GM23248 (cell line): ENCODE data around the gene ENTREP3. TPM values are rescaled to one million over a fixed set of nuclear protein-coding genes. Genes with fewer than 3 reads are reported as not detected.

Source experiments
- DNase-seq: peaks from one replicate; pipeline ENCODE4 v3.0.0-alpha.2; 2015
- H2AFZ ChIP-seq: fragments of 200-600 bp; sonication (generic); 2 replicates; pipeline ENCODE4 v1.6.1; 2016; ENCODE audit warnings: antibody characterized with exemption
- H3F3A ChIP-seq: fragments of 200-600 bp; sonication (generic); 2 replicates; pipeline ENCODE4 v1.6.1; 2016; ENCODE audit warnings: mild to moderate bottlenecking, antibody characterized with exemption, mixed run types; ENCODE audit not compliant: insufficient read depth
- H3K27ac ChIP-seq: fragments of 200-600 bp; sonication (generic); 2 replicates; pipeline ENCODE4 v1.5.1; 2016; ENCODE audit warnings: mild to moderate bottlenecking
- H3K27me3 ChIP-seq: fragments of 200-600 bp; sonication (generic); replicated peaks from 2 replicates; pipeline ENCODE4 v1.6.1; 2016; ENCODE audit warnings: mild to moderate bottlenecking; ENCODE audit not compliant: insufficient read depth
- H3K36me3 ChIP-seq: fragments of 200-600 bp; sonication (generic); 2 replicates; pipeline ENCODE4 v1.6.1; 2016; ENCODE audit warnings: low read depth, mild to moderate bottlenecking
- H3K4me1 ChIP-seq: fragments of 200-600 bp; sonication (generic); 2 replicates; pipeline ENCODE4 v1.6.1; 2016; ENCODE audit warnings: mild to moderate bottlenecking; ENCODE audit not compliant: insufficient read depth
- H3K4me2 ChIP-seq: fragments of 200-600 bp; sonication (generic); one replicate; pipeline ENCODE4 v1.6.1; 2016; ENCODE audit warnings: mild to moderate bottlenecking; ENCODE audit not compliant: unreplicated experiment
- H3K4me3 ChIP-seq: fragments of 200-600 bp; sonication (generic); 2 replicates; pipeline ENCODE4 v1.5.1; 2016; ENCODE audit warnings: mild to moderate bottlenecking
- H3K79me2 ChIP-seq: fragments of 200-600 bp; sonication (generic); 2 replicates; pipeline ENCODE4 v1.6.1; 2016; ENCODE audit warnings: mild to moderate bottlenecking; ENCODE audit not compliant: insufficient read depth
- H3K9ac ChIP-seq: fragments of 200-600 bp; sonication (generic); 2 replicates; pipeline ENCODE4 v1.6.1; 2016; ENCODE audit warnings: mild to moderate bottlenecking
- H3K9me2 ChIP-seq: fragments of 200-600 bp; sonication (generic); 2 replicates; pipeline ENCODE4 v1.6.1; 2016; ENCODE audit warnings: mixed run types, mild to moderate bottlenecking, moderate library complexity; ENCODE audit not compliant: insufficient read depth
- H3K9me3 ChIP-seq: fragments of 200-600 bp; sonication (generic); one replicate; pipeline ENCODE4 v1.6.1; 2017; ENCODE audit warnings: low read depth
- H4K20me1 ChIP-seq: fragments of 200-600 bp; sonication (generic); 2 replicates; pipeline ENCODE4 v1.6.0; 2016; ENCODE audit not compliant: insufficient read depth
- EZH2 ChIP-seq: fragments of 200-600 bp; sonication (generic); IDR thresholded peaks from 2 replicates; pipeline ENCODE4 v1.6.1; 2018; ENCODE audit warnings: antibody characterized with exemption, mild to moderate bottlenecking; ENCODE audit not compliant: insufficient read depth, poor library complexity, severe bottlenecking
- EZH2phosphoT487 ChIP-seq: fragments of 200-600 bp; sonication (generic); IDR thresholded peaks from 2 replicates; pipeline ENCODE4 v1.6.1; 2018; ENCODE audit warnings: antibody characterized with exemption, moderate library complexity, mild to moderate bottlenecking, low read depth; ENCODE audit not compliant: insufficient read depth
- WGBS, 2 experiments: methylation state at CpG; one replicate each; pipeline ENCODE4 v1.1.6; 2015 to 2017; ENCODE audit warnings: low lambda C conversion rate in 2 of 2, low coverage in 1 of 2; ENCODE audit errors: missing lambda C conversion rate in 2 of 2; 5-methylcytosine and 5-hydroxymethylcytosine counted together
- in situ Hi-C: fragments of 300-500 bp; cut with MboI; formaldehyde crosslinking; loops from 2 replicates; pipeline ENCODE4 v1.15.0; 2020
- polyA plus RNA-seq: library from polyadenylated mRNA; unstranded; fragments of >200 nt; fragmentation: Nextera tagmentation; extraction: Ambion mirVana; gene quantifications from 2 replicates; pipeline ENCODE4 v1.2.1, GENCODE V29; 2016
- total RNA-seq: library from RNA; depleted of rRNA; stranded (reverse); fragments of >200 nt; shearing (Covaris generic); gene quantifications from 2 replicates; pipeline ENCODE4 v1.2.3, GENCODE V29; 2014

The ENTREP3 gene
- total and polyA plus RNA-seq, 2 experiments from 2014 or later: 8.0 TPM

GRCh38 chr1:155254714-155255242, 505 bp downstream of the ENTREP3 start:
- H3K27ac ChIP-seq: peak overlapping the region; percentile 84
- H3K79me2 ChIP-seq: peaks cover 30% of the 10 kb centered on the region
- peak; percentile 52 for DNase-seq
- peak overlapping the region; percentile 77 for H3K4me3 ChIP-seq
- WGBS, 2 experiments: 1 to 3% methylated on average over 26 to 34 of the region's 35 CpGs
- H3F3A ChIP-seq: peaks cover 17% of the 10 kb centered on the region
- no peaks in the 10 kb centered on the region for H3K9me3 ChIP-seq
- H3K9ac ChIP-seq: peak overlapping the region; percentile 84
- in situ Hi-C loops: no loop called here
- H3K4me2 ChIP-seq: peak overlapping the region; percentile 84
- no peaks in the 10 kb centered on the region for H3K27me3 ChIP-seq
- no peaks in the 10 kb centered on the region for H4K20me1 ChIP-seq
- H3K36me3 ChIP-seq: no peaks in the 10 kb centered on the region
- H3K9me2 ChIP-seq: no peaks in the 10 kb centered on the region
- H2AFZ ChIP-seq: peak overlapping the region; percentile 83
- peaks cover 7% of the 10 kb centered on the region; the same call in 1 of the 2 replicates for H3K4me1 ChIP-seq
- TF ChIP-seq EZH2phosphoT487: no peak
- no peak for TF ChIP-seq EZH2

DNA sequence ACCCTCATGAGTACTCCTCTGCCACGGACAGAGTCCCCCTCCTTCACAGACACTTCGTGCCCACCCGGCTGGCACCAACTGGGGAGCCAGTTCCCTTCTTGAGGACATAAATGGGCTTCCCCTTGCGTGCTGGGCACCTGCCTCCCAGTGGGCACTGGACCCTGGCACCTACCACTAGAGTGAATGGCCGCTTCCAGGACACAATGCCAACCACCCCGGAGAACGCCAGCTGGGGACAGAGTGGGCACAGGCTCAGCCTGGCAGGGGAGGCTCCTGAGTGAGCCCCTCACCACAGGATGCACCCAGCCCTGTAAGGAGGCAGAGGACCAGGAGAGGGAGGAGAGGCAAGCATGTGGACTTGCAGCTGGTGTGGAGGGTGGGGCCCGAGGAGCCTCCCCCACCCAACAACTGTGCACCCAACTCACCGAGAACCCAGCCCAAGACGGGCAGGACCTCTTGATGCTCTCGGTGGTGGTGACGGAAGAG, 1.0 kb downstream of the ENTREP3 start:
- peaks cover 25% of the 10 kb centered on the region for H3K79me2 ChIP-seq
- WGBS, 2 experiments: 13 to 15% methylated on average over 12 of the region's 12 CpGs
- no peaks in the 10 kb centered on the region for H3K36me3 ChIP-seq
- peaks cover 7% of the 10 kb centered on the region; the same call in 1 of the 2 replicates for H3K4me1 ChIP-seq
- H4K20me1 ChIP-seq: no peaks in the 10 kb centered on the region
- peak overlapping the region; percentile 77 for H3K4me3 ChIP-seq
- 0 out of 2 replicates have a peak overlapping the region, but pooled peaks have one; percentile 12 for H3K27ac ChIP-seq
- in situ Hi-C loops: no loop called here
- no peak for DNase-seq
- no peaks in the 10 kb centered on the region for H3K9me3 ChIP-seq
- peak overlapping the region; percentile 84 for H3K4me2 ChIP-seq
- peaks cover 17% of the 10 kb centered on the region for H3F3A ChIP-seq
- H3K9ac ChIP-seq: peak overlapping the region; percentile 84
- H3K9me2 ChIP-seq: no peaks in the 10 kb centered on the region
- H3K27me3 ChIP-seq: no peaks in the 10 kb centered on the region
- TF ChIP-seq EZH2phosphoT487: no peak
- TF ChIP-seq EZH2: no peak
- peak overlapping the region; percentile 83 for H2AFZ ChIP-seq

DNA sequence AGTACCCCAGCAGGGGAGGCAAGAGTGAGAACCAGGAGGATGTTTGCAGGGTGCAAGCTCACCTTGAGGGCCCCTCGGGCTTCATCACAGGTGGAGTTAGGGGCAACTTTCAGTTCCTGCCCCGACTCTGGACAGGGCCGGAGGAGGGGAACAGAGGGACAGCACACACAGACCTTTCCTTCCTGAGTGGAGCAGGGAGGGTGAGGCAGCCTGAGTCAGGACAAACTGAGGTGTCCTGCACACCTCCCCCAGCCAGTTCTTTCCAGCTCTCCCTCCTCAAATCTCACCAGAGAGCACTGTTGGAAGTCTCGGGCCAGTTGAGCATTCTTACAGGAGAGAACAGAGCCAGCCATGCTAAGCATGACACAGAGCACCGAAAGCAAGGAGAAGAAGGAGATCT, 1.5 kb downstream of the ENTREP3 start:
- TF ChIP-seq EZH2 (no peak), EZH2phosphoT487 (no peak)
- peak overlapping the region; percentile 84 for H3K9ac ChIP-seq

GRCh38 chr1:155253208-155253607, 2.1 kb downstream of the ENTREP3 start:
- peaks cover 23% of the 10 kb centered on the region for H3K79me2 ChIP-seq
- peak overlapping the region; percentile 84; the same call in 1 of the 2 replicates for H3K9ac ChIP-seq
- H2AFZ ChIP-seq: no peak overlapping the region
- 79 to 84% methylated on average over 5 of the region's 5 CpGs for WGBS, 2 experiments
- H3K4me3 ChIP-seq: peak overlapping the region; percentile 77
- no peak for TF ChIP-seq EZH2phosphoT487
- TF ChIP-seq EZH2: no peak
- H3K4me1 ChIP-seq: peaks cover 7% of the 10 kb centered on the region; the same call in 1 of the 2 replicates
- peak; percentile 17 for DNase-seq
- H3K27ac ChIP-seq: no peak overlapping the region
- H3K9me2 ChIP-seq: no peaks in the 10 kb centered on the region
- in situ Hi-C loops: no loop called here
- H4K20me1 ChIP-seq: no peaks in the 10 kb centered on the region
- H3K4me2 ChIP-seq: peak overlapping the region; percentile 84
- no peaks in the 10 kb centered on the region for H3K9me3 ChIP-seq
- H3F3A ChIP-seq: peaks cover 17% of the 10 kb centered on the region
- no peaks in the 10 kb centered on the region for H3K27me3 ChIP-seq
- H3K36me3 ChIP-seq: no peaks in the 10 kb centered on the region

More for the DNA sequence above, 1.5 kb downstream of the ENTREP3 start:
- Histone ChIP-seq H3F3A (peaks cover 17% of the 10 kb centered on the region), H3K79me2 (peaks cover 23% of the 10 kb centered on the region), H3K4me1 (peaks cover 7% of the 10 kb centered on the region; the same call in 1 of the 2 replicates), H3K27ac (0 out of 2 replicates have a peak overlapping the region, but pooled peaks have one; percentile 12), H3K9me2 (no peaks in the 10 kb centered on the region), H3K4me3 (peak overlapping the region; percentile 77), H3K36me3 (no peaks in the 10 kb centered on the region), H2AFZ (peak overlapping the region; percentile 83; the same call in 1 of the 2 replicates), H3K27me3 (no peaks in the 10 kb centered on the region), H3K9me3 (no peaks in the 10 kb centered on the region), H3K4me2 (peak overlapping the region; percentile 84), H4K20me1 (no peaks in the 10 kb centered on the region)
- in situ Hi-C loops: no loop called here
- DNase-seq: peak; percentile 57
- 40 to 53% methylated on average over 5 of the region's 5 CpGs for WGBS, 2 experiments
